GM12891 (cell line): ENCODE results near the gene ANKS1B.
"Not testable (repeated sequence)": the region's sequence is repeated elsewhere in the genome, so short reads cannot be mapped to it uniquely, and the experiment has no call there.

ENCODE experiments used
- PAX5 ChIP-seq: IDR thresholded peaks from 2 replicates; pipeline ENCODE4 v1.6.1; 2011; ENCODE audit warnings: low read length, moderate library complexity, mild to moderate bottlenecking; ENCODE audit not compliant: insufficient read depth, severe bottlenecking
- POLR2A ChIP-seq: IDR thresholded peaks from 2 replicates; pipeline ENCODE4 v1.6.1; 2011; ENCODE audit warnings: low read depth, low read length, control low read depth
- POLR2AphosphoS5 ChIP-seq: IDR thresholded peaks from 2 replicates; pipeline ENCODE4 v1.6.1; 2011; ENCODE audit warnings: low read depth, low read length, control low read depth
- POU2F2 ChIP-seq: IDR thresholded peaks from 2 replicates; pipeline ENCODE4 v1.6.1; 2011; ENCODE audit warnings: low read depth, mild to moderate bottlenecking, control low read depth, low read length, moderate library complexity
- SPI1 ChIP-seq: IDR thresholded peaks from 2 replicates; pipeline ENCODE4 v1.6.1; 2011; ENCODE audit warnings: low read depth, low read length, control low read depth
- TAF1 ChIP-seq: IDR thresholded peaks from 2 replicates; pipeline ENCODE4 v1.6.1; 2011; ENCODE audit warnings: low read depth, low read length, control low read depth

- not testable (repeated sequence) for TF ChIP-seq POLR2AphosphoS5, POLR2A, SPI1, TAF1, POU2F2, PAX5
Observed at GRCh38 chr12:98755855-98756254, 1228.9 kb downstream of the ANKS1B start.
